Colonic mucosa (tissue), 4 donors: ENCODE measurements around the gene DMRTB1. TPM values are rescaled to one million over a fixed set of nuclear protein-coding genes. Genes with fewer than 3 reads are reported as not detected.
A peak's percentile ranks its signal among the peaks of the same experiment; 100 is the strongest.

Experiments
- DNase-seq: peaks from one replicate; pipeline ENCODE4 v3.0.0-alpha.2; 2020
- H3K27ac ChIP-seq: fragments of 200-600 bp; one replicate; pipeline ENCODE4 v1.8.0; 2021
- H3K27me3 ChIP-seq: fragments of 200-600 bp; one replicate; pipeline ENCODE4 v1.8.0; 2021
- H3K36me3 ChIP-seq: fragments of 200-600 bp; one replicate; pipeline ENCODE4 v1.8.0; 2021
- H3K4me1 ChIP-seq: fragments of 200-600 bp; one replicate; pipeline ENCODE4 v1.8.0; 2021; ENCODE audit warnings: mild to moderate bottlenecking
- H3K4me3 ChIP-seq: fragments of 200-600 bp; one replicate; pipeline ENCODE4 v1.8.0; 2021
- H3K9ac ChIP-seq, 2 donors: one replicate each; pipeline ENCODE4 v1.7.0; 2013; ENCODE audit warnings: control low read depth in 2 of 2, low read depth in 2 of 2, low read length in 2 of 2
- H3K9me3 ChIP-seq: fragments of 200-600 bp; one replicate; pipeline ENCODE4 v1.8.0; 2021
- intact Hi-C: fragments of 100-400 bp; cut with DNase I; formaldehyde crosslinking; loops from one replicate; pipeline ENCODE4 v1.14.1; 2022
- total RNA-seq, 2 donors: library from RNA; stranded (reverse); fragmentation: NEBNext Ultra II Directional in 1 of 2; extraction: Animal tissue kit (Norgen Biotek cat#: 25700) in 1 of 2; gene quantifications; one replicate each; pipeline ENCODE4 v1.2.1, GENCODE V29; 2021
- TF ChIP-seq, protein P1 (sequence below): fragments of 200-600 bp; IDR thresholded peaks from one replicate; pipeline ENCODE4 v1.8.0; 2022; ENCODE audit warnings: antibody characterized with exemption, mild to moderate bottlenecking
- donor health status: healthy.
- donor health status: DM: no; HTN: no; CAD: no.
- donor health status: DM: no; HTN: no; CAD: no.

DMRTB1 gene
- total RNA-seq, 2 donors from 2014 or later: not detected

DNA sequence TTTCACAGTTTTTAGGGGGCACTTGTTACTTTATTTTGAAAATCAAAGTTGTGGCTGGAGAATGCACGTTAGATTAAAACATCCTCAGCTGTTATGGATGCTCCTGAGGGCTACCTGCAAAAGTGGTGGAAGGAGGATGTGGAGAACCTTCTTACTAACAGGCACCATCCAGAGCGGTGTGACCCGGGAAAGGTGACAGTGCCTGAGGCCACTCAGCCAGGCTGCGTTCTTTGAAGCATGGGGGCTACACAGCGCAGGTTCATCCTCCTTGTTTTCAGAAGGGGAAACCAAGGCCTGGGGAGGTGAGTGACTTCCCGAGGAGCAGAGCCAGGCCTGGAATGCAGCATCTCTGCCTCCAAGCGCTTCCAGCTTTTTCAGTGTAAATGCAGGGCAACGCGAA lies 24.0 kb downstream of the DMRTB1 start:
- H3K9me3 ChIP-seq: no peaks in the 10 kb centered on the region
- H3K27ac ChIP-seq: no peak overlapping the region
- no peaks in the 10 kb centered on the region for H3K27me3 ChIP-seq
- H3K36me3 ChIP-seq: no peaks in the 10 kb centered on the region
- H3K4me3 ChIP-seq: no peak overlapping the region
- H3K9ac ChIP-seq: no peak overlapping the region
- no peak for DNase-seq
- intact Hi-C loops: loop anchor here (10.0 kb wide), 1 partner anchor 112 kb away; no protein-coding TSS in a partner anchor
- no peaks in the 10 kb centered on the region for H3K4me1 ChIP-seq
- TF ChIP-seq, protein P1, sequence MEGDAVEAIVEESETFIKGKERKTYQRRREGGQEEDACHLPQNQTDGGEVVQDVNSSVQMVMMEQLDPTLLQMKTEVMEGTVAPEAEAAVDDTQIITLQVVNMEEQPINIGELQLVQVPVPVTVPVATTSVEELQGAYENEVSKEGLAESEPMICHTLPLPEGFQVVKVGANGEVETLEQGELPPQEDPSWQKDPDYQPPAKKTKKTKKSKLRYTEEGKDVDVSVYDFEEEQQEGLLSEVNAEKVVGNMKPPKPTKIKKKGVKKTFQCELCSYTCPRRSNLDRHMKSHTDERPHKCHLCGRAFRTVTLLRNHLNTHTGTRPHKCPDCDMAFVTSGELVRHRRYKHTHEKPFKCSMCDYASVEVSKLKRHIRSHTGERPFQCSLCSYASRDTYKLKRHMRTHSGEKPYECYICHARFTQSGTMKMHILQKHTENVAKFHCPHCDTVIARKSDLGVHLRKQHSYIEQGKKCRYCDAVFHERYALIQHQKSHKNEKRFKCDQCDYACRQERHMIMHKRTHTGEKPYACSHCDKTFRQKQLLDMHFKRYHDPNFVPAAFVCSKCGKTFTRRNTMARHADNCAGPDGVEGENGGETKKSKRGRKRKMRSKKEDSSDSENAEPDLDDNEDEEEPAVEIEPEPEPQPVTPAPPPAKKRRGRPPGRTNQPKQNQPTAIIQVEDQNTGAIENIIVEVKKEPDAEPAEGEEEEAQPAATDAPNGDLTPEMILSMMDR: no peak

DNA sequence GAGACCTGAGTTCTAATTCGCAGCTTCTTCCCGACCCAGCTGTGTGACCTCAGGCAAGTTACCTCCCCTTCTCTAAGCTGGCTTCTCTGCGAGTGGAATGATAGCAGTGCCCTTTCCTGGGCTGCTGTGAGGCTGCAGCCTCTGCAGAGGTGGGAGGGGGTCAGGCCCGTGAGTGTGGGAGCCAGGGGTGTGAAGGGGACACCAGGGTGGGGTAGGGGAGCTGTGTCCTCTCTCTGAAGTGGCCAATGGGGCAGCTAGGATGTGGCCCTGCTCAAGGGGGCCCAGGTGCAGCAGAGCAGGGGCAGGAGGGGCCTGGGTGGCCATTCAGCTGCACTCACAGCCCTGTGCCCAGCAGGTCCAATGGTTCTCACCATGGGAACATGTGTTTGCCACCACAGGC lies 24.5 kb downstream of the DMRTB1 start:
- Histone ChIP-seq H3K4me1 (no peaks in the 10 kb centered on the region), H3K27me3 (no peaks in the 10 kb centered on the region), H3K36me3 (no peaks in the 10 kb centered on the region), H3K9me3 (no peaks in the 10 kb centered on the region), H3K4me3 (no peak overlapping the region), H3K27ac (no peak overlapping the region), H3K9ac (no peak overlapping the region)
- TF ChIP-seq, protein P1: no peak
- intact Hi-C loops: loop anchor here (2.0 to 10.0 kb wide), 2 partner anchors 111 to 271 kb away; no protein-coding TSS in a partner anchor
- no peak for DNase-seq

DNA sequence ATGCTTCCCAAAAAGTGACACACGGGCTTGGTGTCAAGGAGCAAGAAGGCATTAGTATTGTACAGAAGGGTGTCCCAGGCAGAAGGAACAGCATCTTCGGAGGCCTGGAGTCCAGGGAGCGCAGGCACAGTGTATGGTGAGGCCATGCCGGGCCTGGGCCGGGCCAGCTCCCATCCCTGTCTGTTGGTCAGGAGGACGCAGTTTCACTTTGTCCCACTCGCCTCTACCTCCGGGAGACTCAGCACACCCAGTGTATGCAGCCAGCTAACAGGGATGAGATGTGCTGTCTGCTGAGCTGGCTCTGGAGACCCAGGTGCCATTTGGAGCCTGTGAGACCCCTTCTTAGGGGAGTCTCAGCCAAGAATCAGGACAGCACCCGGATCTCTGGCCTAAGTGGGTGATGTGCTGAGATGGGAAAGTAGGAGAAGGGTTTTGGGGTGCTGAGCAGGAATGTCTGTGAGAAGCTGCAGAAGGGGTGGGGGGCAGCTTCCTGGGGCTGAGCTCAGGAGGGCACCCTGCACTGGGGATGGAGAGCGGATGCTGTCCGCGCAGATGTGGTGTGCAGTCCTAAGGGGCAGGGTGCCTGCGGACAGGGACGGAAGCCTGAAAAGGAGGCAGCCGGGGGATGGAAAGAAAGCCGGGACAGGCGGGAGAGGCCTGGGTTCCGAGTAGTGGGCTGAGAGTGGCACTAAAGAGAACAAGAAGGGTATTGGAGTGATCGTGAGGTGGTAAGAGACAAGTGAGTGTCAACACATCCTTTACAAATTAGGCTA lies 25.7 kb downstream of the DMRTB1 start:
- intact Hi-C loops: loop anchor here (2.0 to 10.0 kb wide), 3 partner anchors 110 to 270 kb away; no protein-coding TSS in a partner anchor
- DNase-seq: no peak

DNA sequence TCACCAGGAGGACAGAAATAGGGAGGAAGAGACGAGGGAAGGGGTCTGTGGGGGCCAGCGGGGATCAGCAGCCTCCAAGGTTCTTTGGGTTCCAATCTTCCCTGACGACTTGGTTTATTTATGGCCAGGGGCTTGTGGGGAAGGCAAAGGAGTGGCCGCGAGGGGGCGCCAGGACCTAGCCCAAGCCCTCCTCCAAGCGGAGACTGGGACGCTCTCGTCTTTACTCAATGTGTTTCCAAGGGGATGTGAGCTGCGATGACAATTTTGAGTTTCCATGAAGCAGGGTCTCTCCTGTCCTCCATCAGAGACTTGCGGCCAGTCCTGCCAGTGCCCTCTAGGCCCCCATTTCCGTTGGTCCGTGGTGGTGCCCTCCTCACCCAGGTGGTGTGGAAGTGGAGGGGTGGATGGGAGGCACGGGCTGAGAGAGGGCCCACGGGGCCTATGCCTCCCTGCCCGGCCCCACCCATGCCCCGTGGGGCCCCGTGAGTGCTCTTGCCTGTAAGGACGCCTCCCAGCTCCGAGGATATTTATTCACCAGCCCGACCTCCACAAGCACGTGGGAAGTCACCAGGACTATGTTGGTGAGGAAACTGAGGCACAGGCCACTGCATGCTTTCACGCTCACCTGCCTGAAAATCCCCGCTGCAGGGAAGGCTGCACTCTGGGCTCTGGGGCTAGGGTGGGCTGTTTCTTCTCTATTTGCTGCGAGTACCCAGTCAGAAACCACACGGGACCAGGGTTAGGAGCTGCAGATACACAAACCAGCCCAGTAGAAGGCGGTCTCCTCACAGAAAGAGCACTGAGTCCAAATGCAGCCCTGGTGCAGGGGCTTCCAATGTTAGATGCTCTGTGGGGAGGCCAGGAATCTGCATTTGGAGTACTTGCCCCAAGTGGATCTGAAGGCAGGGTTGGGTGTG lies 26.5 kb downstream of the DMRTB1 start:
- H3K27me3 ChIP-seq: no peaks in the 10 kb centered on the region
- H3K9me3 ChIP-seq: no peaks in the 10 kb centered on the region
- no peak overlapping the region for H3K9ac ChIP-seq
- H3K4me1 ChIP-seq: no peaks in the 10 kb centered on the region
- intact Hi-C loops: loop anchor here (2.0 to 10.0 kb wide), 3 partner anchors 109 to 269 kb away; no protein-coding TSS in a partner anchor
- DNase-seq: peak; percentile 69
- no peak overlapping the region for H3K27ac ChIP-seq
- H3K4me3 ChIP-seq: no peak overlapping the region
- TF ChIP-seq, protein P1: peak; percentile 75
- H3K36me3 ChIP-seq: no peaks in the 10 kb centered on the region

More for the DNA sequence above, 25.7 kb downstream of the DMRTB1 start:
- Histone ChIP-seq H3K9me3 (no peaks in the 10 kb centered on the region), H3K4me3 (no peak overlapping the region), H3K36me3 (no peaks in the 10 kb centered on the region), H3K4me1 (no peaks in the 10 kb centered on the region), H3K27ac (no peak overlapping the region), H3K9ac (no peak overlapping the region), H3K27me3 (no peaks in the 10 kb centered on the region)
- TF ChIP-seq, protein P1: no peak

DNA sequence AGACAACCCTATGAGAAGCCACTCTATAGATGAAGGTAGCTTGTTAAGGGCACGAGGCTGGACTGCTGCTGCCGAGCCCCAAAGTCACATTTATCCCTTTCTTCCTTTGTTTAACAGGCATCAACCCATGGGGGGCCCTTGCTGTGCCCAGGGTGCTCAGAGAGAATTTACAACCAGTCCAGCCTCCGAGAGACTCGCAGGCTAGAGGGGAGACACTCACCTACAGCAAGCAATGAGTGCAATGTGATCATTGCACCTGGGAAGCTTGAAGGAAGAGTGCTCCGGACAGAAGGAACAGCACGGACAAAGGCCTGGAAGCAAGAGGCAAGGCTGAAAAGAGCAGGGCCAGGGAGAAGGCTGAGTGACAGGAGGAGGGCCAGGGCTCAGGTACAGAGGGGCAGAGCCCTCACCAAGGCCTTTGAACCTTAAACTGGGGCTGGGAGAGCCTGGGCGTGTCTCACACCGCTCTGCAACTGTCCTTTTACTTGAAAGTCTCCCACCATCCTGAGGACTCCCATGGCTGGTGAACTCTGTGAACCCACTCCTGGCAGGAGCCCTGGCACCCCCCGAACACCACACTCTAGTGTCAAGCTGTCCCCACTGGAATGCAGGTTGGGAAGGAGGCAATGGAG lies 27.3 kb downstream of the DMRTB1 start:
- DNase-seq: no peak
- intact Hi-C loops: loop anchor here (5.0 to 10.0 kb wide), 2 partner anchors 108 to 196 kb away; no protein-coding TSS in a partner anchor
- TF ChIP-seq, protein P1: no peak

More for the DNA sequence above, 27.3 kb downstream of the DMRTB1 start:
- H3K4me1 ChIP-seq: no peaks in the 10 kb centered on the region
- H3K9ac ChIP-seq: no peak overlapping the region
- no peak overlapping the region for H3K27ac ChIP-seq
- no peaks in the 10 kb centered on the region for H3K9me3 ChIP-seq
- H3K36me3 ChIP-seq: no peaks in the 10 kb centered on the region
- no peak overlapping the region for H3K4me3 ChIP-seq
- no peaks in the 10 kb centered on the region for H3K27me3 ChIP-seq
